GM12878 (cell line): ENCODE results near the gene BAG3. TPM values are rescaled to one million over a fixed set of nuclear protein-coding genes. Genes with fewer than 3 reads are reported as not detected.

Experiments
- ATAC-seq: fragments of 200-7000 bp; cut with Tn5 transposase; 3 replicates; pipeline ENCODE4 v1.9.1; 2020; ENCODE audit warnings: mild to moderate bottlenecking, moderate library complexity
- BruUV-seq: library from RNA; stranded (reverse); fragments of 400-500 nt; replicated peaks from 2 replicates; lab custom pipeline; 2021; lab: Mats Ljungman, UMichigan
- CTCF ChIA-PET: fragments of 300-600 bp; sonication (Branson Sonifier 250); formaldehyde crosslinking; extraction: SDS; loops from one replicate; lab custom pipeline; 2021; ENCODE audit warnings: inconsistent platforms; lab: Yijun Ruan, JAX
- POLR2A ChIA-PET: fragments of 350-600 bp; formaldehyde crosslinking; extraction: SDS; loops from one replicate; lab custom pipeline; 2021; ENCODE audit warnings: inconsistent platforms; lab: Charles Lee
- RAD21 ChIA-PET: fragments of 300-600 bp; sonication (Branson Sonifier 250); formaldehyde crosslinking; loops from one replicate; lab custom pipeline; 2023; ENCODE audit warnings: antibody characterized with exemption; ENCODE audit not compliant: unreplicated experiment; lab: Charles Lee
- SMC1A ChIA-PET: fragments of 300-600 bp; sonication (Branson Sonifier 250); formaldehyde crosslinking; loops from one replicate; lab custom pipeline; 2023; ENCODE audit not compliant: unreplicated experiment, uncharacterized antibody; lab: Charles Lee
- DNase-seq: peaks from one replicate; pipeline ENCODE4 v3.0.0-alpha.2; 2011; ENCODE audit warnings: low read depth, low spot score
- FAIRE-seq: peaks from 3 replicates; lab custom pipeline; 2011; peaks lifted over from hg19 to GRCh38; lab: Jason Lieb, UNC
- H2AFZ ChIP-seq: 2 replicates; pipeline ENCODE4 v1.6.0; 2011; ENCODE audit warnings: low read depth, low read length, control low read depth; ENCODE audit not compliant: control insufficient read depth
- H3K27ac ChIP-seq: 2 replicates; pipeline ENCODE4 v1.5.1; 2011; ENCODE audit warnings: control low read depth; ENCODE audit not compliant: control insufficient read depth, insufficient read depth
- H3K27me3 ChIP-seq, 2 experiments: replicated peaks in 1 of 2; 2 replicates each; pipeline versions ENCODE4 v1.6.0 to v1.6.1; 2011; ENCODE audit warnings: low read length in 1 of 2; ENCODE audit not compliant: control insufficient read depth in 2 of 2, insufficient read depth in 2 of 2
- H3K36me3 ChIP-seq, 2 experiments: 2 replicates each; pipeline ENCODE4 v1.5.1; 2011; ENCODE audit warnings: low read length in 1 of 2; ENCODE audit not compliant: control insufficient read depth in 2 of 2, insufficient read depth in 2 of 2
- H3K4me1 ChIP-seq: 2 replicates; pipeline ENCODE4 v1.6.1; 2011; ENCODE audit warnings: mild to moderate bottlenecking, low read length, moderate library complexity, mixed read lengths; ENCODE audit not compliant: control insufficient read depth, insufficient read depth
- H3K4me2 ChIP-seq: 2 replicates; pipeline ENCODE4 v1.6.0; 2011; ENCODE audit warnings: control low read depth; ENCODE audit not compliant: control insufficient read depth, insufficient read depth
- H3K4me3 ChIP-seq: fragments of 200-600 bp; sonication (generic); 2 replicates; pipeline ENCODE4 v1.5.1; 2016
- H3K79me2 ChIP-seq: 2 replicates; pipeline ENCODE4 v1.6.0; 2011; ENCODE audit warnings: low read length; ENCODE audit not compliant: control insufficient read depth, insufficient read depth
- H3K9ac ChIP-seq: 2 replicates; pipeline ENCODE4 v1.8.0; 2011; ENCODE audit warnings: low read length, control low read depth, mixed read lengths; ENCODE audit not compliant: control insufficient read depth, insufficient read depth
- H3K9me3 ChIP-seq: replicated peaks from 3 replicates; pipeline ENCODE4 v1.5.1; 2011; ENCODE audit warnings: mild to moderate bottlenecking, low read length; ENCODE audit not compliant: control insufficient read depth, insufficient read depth
- H4K20me1 ChIP-seq: 2 replicates; pipeline ENCODE4 v1.6.0; 2011; ENCODE audit not compliant: control insufficient read depth, insufficient read depth
- CBX3 ChIP-seq: fragments of 200-600 bp; sonication (generic); IDR thresholded peaks from 2 replicates; pipeline ENCODE4 v1.6.1; 2016; ENCODE audit warnings: low read depth, borderline replicate concordance
- ETV6 ChIP-seq, 2 experiments: fragments of 450-650 bp in 1 of 2; IDR thresholded peaks in 1 of 2; conservative IDR thresholded peaks in 1 of 2; 2 replicates each; pipeline ENCODE4 v1.6.1; 2014; ENCODE audit warnings: antibody characterized with exemption in 1 of 2, borderline replicate concordance in 1 of 2, low read depth in 1 of 2, mild to moderate bottlenecking in 1 of 2, moderate library complexity in 1 of 2
- FOS ChIP-seq: IDR thresholded peaks from 3 replicates; pipeline ENCODE4 v1.6.1; 2011; ENCODE audit warnings: borderline replicate concordance; ENCODE audit not compliant: insufficient read length; ENCODE audit errors: extremely low read depth
- MTA2 ChIP-seq: fragments of 450-650 bp; IDR thresholded peaks from 2 replicates; pipeline ENCODE4 v1.6.1; 2016; ENCODE audit warnings: low read depth, mild to moderate bottlenecking, moderate library complexity
- MYB ChIP-seq: fragments of 150-350 bp; IDR thresholded peaks from 2 replicates; pipeline ENCODE4 v1.6.1; 2014; ENCODE audit warnings: mild to moderate bottlenecking, low read depth, low read length, borderline replicate concordance
- NR2F1 ChIP-seq: fragments of 450-650 bp; conservative IDR thresholded peaks from 2 replicates; pipeline ENCODE4 v1.6.1; 2017; ENCODE audit warnings: mild to moderate bottlenecking
- SMARCA5 ChIP-seq: fragments of 450-650 bp; IDR thresholded peaks from 2 replicates; pipeline ENCODE4 v1.6.1; 2017; ENCODE audit warnings: mild to moderate bottlenecking
- TCF3 ChIP-seq: IDR thresholded peaks from 2 replicates; pipeline ENCODE4 v1.6.1; 2012; ENCODE audit warnings: low read depth, mild to moderate bottlenecking, low read length, borderline replicate concordance; ENCODE audit not compliant: insufficient read depth
- YBX1 ChIP-seq: fragments of 450-650 bp; IDR thresholded peaks from 2 replicates; pipeline ENCODE4 v1.6.1; 2016; ENCODE audit warnings: antibody characterized with exemption
- WGBS: methylation state at CpG from one replicate; pipeline ENCODE4 v1.1.6; 2016; ENCODE audit warnings: low lambda C conversion rate; ENCODE audit not compliant: insufficient replicate concordance, insufficient coverage; ENCODE audit errors: missing lambda C conversion rate; 5-methylcytosine and 5-hydroxymethylcytosine counted together
- in situ Hi-C: fragments of 300-500 bp; cut with MboI; formaldehyde crosslinking; loops from 9 replicates; pipeline ENCODE4 v1.14.3; 2018; ENCODE audit warnings: mixed read lengths
- intact Hi-C: fragments of 100-400 bp; cut with micrococcal nuclease; formaldehyde crosslinking; loops from one replicate; pipeline ENCODE4 v1.14.2; 2022; ENCODE audit not compliant: unreplicated experiment
- polyA plus RNA-seq, 11 experiments: library from polyadenylated mRNA; depleted of rRNA in 4 of 11; unstranded in 6 of 11; stranded (reverse) in 5 of 11; fragments of >200 nt; fragmentation: Nextera tagmentation in 4 of 11; fragmentation: Illumina TruSeq in 1 of 11; extraction: Ambion mirVana in 4 of 11; extraction: Trizol in 1 of 11; gene quantifications; 1 replicate in 1 of 11; 2 replicates in 10 of 11; pipeline versions ENCODE4 v1.2.1 to v1.2.3, GENCODE V29; 2011 to 2016; ENCODE audit warnings: inconsistent platforms in 2 of 11, missing spikeins in 2 of 11, low read depth in 1 of 11
- total RNA-seq, 4 experiments: library from RNA; depleted of rRNA in 3 of 4; stranded (reverse); fragments of >200 nt in 3 of 4; fragmentation: Illumina TruSeq in 1 of 4; extraction: Trizol in 1 of 4; gene quantifications; 2 replicates each; pipeline versions ENCODE4 v1.2.1 to v1.2.3, GENCODE V29; 2013 to 2021
- TF ChIP-seq, protein P1 (sequence below): fragments of 450-650 bp; formaldehyde crosslinking; IDR thresholded peaks from 2 replicates; pipeline ENCODE4 v1.5.0; 2022; ENCODE audit warnings: mild to moderate bottlenecking, missing genetic modification characterization
- TF ChIP-seq, protein P2 (sequence below): fragments of 450-650 bp; IDR thresholded peaks from 2 replicates; pipeline ENCODE4 v1.6.1; 2017; ENCODE audit warnings: mild to moderate bottlenecking, moderate library complexity
- TF ChIP-seq, protein P3 (sequence below): fragments of 450-650 bp; IDR thresholded peaks from 2 replicates; pipeline ENCODE4 v1.6.1; 2018; ENCODE audit warnings: mild to moderate bottlenecking, low read depth, moderate library complexity; ENCODE audit not compliant: partially characterized antibody

The BAG3 gene
- total and polyA plus RNA-seq, 10 of the 15 experiments (the other 5 are each of a cell fraction or from before 2014, with no cell fraction given): 0.71 to 14.1 (median 4.3) TPM

DNA sequence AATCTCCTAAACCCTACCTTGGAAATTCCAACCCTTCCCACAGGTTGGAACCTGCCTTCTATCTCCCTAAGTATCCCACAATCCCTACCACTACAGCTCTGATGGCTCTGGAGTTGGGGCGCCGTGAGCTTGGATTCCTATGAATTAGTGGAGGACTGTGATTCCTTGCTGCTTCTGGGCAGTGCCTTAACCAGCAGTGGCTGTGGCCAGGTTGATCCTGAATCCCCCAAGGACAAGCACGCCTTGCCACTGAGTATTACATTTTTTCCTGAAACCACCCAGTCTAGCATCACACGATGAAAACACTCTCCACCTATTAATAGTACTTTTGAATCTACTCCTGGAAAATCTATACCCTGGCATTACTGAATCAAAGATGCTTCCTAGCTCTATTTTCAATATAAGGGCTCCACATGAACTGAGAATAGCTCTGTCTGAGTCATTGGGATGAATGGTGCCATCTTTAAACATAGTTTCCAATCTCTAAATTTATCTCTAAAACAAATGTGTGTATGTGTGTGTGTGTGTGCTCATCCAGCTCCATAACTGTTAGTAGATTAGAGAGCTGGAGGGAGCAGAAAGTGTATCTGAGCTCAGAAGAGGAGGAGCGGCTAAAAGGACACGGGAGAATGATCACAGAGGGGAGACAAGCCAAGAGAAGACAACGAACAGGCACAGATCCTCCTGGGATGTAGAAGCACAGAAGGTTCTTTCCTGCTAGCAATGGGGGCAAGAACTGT lies 62.7 kb downstream of the BAG3 start:
- ATAC-seq: no peak
- no peak for DNase-seq
- Histone ChIP-seq H3K27me3 (no peaks in the 10 kb centered on the region), H3K9ac (no peak overlapping the region), H3K9me3 (peaks cover 11% of the 10 kb centered on the region), H3K4me1 (peaks cover 7% of the 10 kb centered on the region), H2AFZ (no peak overlapping the region), H3K79me2 (no peaks in the 10 kb centered on the region), H3K27ac (no peak overlapping the region), H3K4me2 (no peak overlapping the region), H4K20me1 (no peaks in the 10 kb centered on the region), H3K4me3 (no peak overlapping the region), H3K36me3 (no peaks in the 10 kb centered on the region)
- intact Hi-C loops: no loop called here
- RAD21 ChIA-PET: interaction anchor here (1.1 to 2.4 kb wide), 4 partner anchors 10 to 27 kb away, joined by 5 to 9 read pairs (median 8); partner anchors contain the start of gene INPP5F
- SMC1A ChIA-PET: interaction anchor here (1.0 to 2.7 kb wide), 9 partner anchors 9 to 27 kb away, joined by 3 to 21 read pairs (median 7); partner anchors contain the start of gene INPP5F
- WGBS: 49% methylated on average over 7 of the region's 7 CpGs
- BruUV-seq: no TSS peak
- POLR2A ChIA-PET: interaction anchor here (1.2 to 4.0 kb wide), 3 partner anchors 8 to 17 kb away, joined by 4 to 53 read pairs (median 12); partner anchors contain the start of gene INPP5F
- CTCF ChIA-PET: interaction anchor here (0.7 to 2.4 kb wide), 8 partner anchors 11 to 37 kb away, joined by 3 to 12 read pairs (median 5); partner anchors contain the start of gene INPP5F
- in situ Hi-C loops: no loop called here
- no peak for FAIRE-seq
- TF ChIP-seq NR2F1 (no peak), TCF3 (no peak), MYB (no peak), FOS (no peak), CBX3 (no peak), SMARCA5 (no peak), YBX1 (no peak), MTA2 (no peak), ETV6 (conservative IDR thresholded peaks at IDR 0.05 in 1 of 2, IDR thresholded peaks at IDR 0.05 in 1 of 2; ENCODE audit: borderline replicate concordance in 1 of 2, low read depth in 1 of 2) (no peak)
- TF ChIP-seq, protein P1, sequence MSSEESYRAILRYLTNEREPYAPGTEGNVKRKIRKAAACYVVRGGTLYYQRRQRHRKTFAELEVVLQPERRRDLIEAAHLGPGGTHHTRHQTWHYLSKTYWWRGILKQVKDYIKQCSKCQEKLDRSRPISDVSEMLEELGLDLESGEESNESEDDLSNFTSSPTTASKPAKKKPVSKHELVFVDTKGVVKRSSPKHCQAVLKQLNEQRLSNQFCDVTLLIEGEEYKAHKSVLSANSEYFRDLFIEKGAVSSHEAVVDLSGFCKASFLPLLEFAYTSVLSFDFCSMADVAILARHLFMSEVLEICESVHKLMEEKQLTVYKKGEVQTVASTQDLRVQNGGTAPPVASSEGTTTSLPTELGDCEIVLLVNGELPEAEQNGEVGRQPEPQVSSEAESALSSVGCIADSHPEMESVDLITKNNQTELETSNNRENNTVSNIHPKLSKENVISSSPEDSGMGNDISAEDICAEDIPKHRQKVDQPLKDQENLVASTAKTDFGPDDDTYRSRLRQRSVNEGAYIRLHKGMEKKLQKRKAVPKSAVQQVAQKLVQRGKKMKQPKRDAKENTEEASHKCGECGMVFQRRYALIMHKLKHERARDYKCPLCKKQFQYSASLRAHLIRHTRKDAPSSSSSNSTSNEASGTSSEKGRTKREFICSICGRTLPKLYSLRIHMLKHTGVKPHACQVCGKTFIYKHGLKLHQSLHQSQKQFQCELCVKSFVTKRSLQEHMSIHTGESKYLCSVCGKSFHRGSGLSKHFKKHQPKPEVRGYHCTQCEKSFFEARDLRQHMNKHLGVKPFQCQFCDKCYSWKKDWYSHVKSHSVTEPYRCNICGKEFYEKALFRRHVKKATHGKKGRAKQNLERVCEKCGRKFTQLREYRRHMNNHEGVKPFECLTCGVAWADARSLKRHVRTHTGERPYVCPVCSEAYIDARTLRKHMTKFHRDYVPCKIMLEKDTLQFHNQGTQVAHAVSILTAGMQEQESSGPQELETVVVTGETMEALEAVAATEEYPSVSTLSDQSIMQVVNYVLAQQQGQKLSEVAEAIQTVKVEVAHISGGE: no peak
- TF ChIP-seq, protein P2, sequence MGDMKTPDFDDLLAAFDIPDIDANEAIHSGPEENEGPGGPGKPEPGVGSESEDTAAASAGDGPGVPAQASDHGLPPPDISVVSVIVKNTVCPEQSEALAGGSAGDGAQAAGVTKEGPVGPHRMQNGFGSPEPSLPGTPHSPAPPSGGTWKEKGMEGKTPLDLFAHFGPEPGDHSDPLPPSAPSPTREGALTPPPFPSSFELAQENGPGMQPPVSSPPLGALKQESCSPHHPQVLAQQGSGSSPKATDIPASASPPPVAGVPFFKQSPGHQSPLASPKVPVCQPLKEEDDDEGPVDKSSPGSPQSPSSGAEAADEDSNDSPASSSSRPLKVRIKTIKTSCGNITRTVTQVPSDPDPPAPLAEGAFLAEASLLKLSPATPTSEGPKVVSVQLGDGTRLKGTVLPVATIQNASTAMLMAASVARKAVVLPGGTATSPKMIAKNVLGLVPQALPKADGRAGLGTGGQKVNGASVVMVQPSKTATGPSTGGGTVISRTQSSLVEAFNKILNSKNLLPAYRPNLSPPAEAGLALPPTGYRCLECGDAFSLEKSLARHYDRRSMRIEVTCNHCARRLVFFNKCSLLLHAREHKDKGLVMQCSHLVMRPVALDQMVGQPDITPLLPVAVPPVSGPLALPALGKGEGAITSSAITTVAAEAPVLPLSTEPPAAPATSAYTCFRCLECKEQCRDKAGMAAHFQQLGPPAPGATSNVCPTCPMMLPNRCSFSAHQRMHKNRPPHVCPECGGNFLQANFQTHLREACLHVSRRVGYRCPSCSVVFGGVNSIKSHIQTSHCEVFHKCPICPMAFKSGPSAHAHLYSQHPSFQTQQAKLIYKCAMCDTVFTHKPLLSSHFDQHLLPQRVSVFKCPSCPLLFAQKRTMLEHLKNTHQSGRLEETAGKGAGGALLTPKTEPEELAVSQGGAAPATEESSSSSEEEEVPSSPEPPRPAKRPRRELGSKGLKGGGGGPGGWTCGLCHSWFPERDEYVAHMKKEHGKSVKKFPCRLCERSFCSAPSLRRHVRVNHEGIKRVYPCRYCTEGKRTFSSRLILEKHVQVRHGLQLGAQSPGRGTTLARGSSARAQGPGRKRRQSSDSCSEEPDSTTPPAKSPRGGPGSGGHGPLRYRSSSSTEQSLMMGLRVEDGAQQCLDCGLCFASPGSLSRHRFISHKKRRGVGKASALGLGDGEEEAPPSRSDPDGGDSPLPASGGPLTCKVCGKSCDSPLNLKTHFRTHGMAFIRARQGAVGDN: no peak
- TF ChIP-seq, protein P3, sequence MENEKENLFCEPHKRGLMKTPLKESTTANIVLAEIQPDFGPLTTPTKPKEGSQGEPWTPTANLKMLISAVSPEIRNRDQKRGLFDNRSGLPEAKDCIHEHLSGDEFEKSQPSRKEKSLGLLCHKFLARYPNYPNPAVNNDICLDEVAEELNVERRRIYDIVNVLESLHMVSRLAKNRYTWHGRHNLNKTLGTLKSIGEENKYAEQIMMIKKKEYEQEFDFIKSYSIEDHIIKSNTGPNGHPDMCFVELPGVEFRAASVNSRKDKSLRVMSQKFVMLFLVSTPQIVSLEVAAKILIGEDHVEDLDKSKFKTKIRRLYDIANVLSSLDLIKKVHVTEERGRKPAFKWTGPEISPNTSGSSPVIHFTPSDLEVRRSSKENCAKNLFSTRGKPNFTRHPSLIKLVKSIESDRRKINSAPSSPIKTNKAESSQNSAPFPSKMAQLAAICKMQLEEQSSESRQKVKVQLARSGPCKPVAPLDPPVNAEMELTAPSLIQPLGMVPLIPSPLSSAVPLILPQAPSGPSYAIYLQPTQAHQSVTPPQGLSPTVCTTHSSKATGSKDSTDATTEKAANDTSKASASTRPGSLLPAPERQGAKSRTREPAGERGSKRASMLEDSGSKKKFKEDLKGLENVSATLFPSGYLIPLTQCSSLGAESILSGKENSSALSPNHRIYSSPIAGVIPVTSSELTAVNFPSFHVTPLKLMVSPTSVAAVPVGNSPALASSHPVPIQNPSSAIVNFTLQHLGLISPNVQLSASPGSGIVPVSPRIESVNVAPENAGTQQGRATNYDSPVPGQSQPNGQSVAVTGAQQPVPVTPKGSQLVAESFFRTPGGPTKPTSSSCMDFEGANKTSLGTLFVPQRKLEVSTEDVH: no peak
